ENCODE data around the gene FRMD3. TPM values are rescaled to one million over a fixed set of nuclear protein-coding genes. Genes with fewer than 3 reads are reported as not detected.

Gene FRMD3
- total and polyA plus RNA-seq, 11 donors = 28.9 to 195 (median 82.4) TPM

- no peak for TF ChIP-seq POLR2A (IDR thresholded peaks at IDR 0.05)
- TF ChIP-seq CTCF (IDR thresholded peaks at IDR 0.05) = no peak
- intact Hi-C loops (cut with DNase I) = no loop called here
- peak overlapping the region in 1 of 12 donors; percentile 27 for H3K4me3 ChIP-seq
- H3K27me3 ChIP-seq = no peaks in the 10 kb centered on the region
- 31 to 41% (median 34%) methylated on average over 7 of the region's 7 CpGs for WGBS, 4 donors
- DNase-seq (peak in 4 of 5 donors; percentile 29 to 72 (median 49)), ATAC-seq (peak; percentile 61 to 92 (median 84))
- no peaks in the 10 kb centered on the region for H3K36me3 ChIP-seq
- peaks cover 0 to 4% (median 0%) of the 10 kb centered on the region in 12 donors for H3K9me3 ChIP-seq
- H3K27ac ChIP-seq = peak overlapping the region in 10 of 12 donors; percentile 17 to 69 (median 56)
- peaks cover 5 to 29% (median 18%) of the 10 kb centered on the region in 12 donors for H3K4me1 ChIP-seq
Observed at GRCh38 chr9:83281306-83282255, 256.6 kb downstream of the FRMD3 start.

- Histone ChIP-seq H3K27me3 (no peaks in the 10 kb centered on the region), H3K36me3 (peaks cover 0 to 2% (median 0%) of the 10 kb centered on the region in 9 donors), H3K9me3 (peaks cover 0 to 4% (median 0%) of the 10 kb centered on the region in 12 donors), H3K4me1 (peaks cover 5 to 29% (median 18%) of the 10 kb centered on the region in 12 donors), H3K4me3 (no peak overlapping the region), H3K27ac (peak overlapping the region in 9 of 12 donors; percentile 17 to 69 (median 58))
- DNase-seq = no peak
- ATAC-seq = peak in 2 of 4 donors; percentile 35 to 43
- intact Hi-C loops (cut with DNase I) = no loop called here
- 68 to 87% (median 73%) methylated on average over 2 of the region's 2 CpGs for WGBS, 4 donors
- no peak for TF ChIP-seq CTCF (IDR thresholded peaks at IDR 0.05)
- no peak for TF ChIP-seq POLR2A (IDR thresholded peaks at IDR 0.05)
Observed at GRCh38 chr9:83280790-83281189, 257.4 kb downstream of the FRMD3 start.

- no peak overlapping the region for H3K4me3 ChIP-seq
- TF ChIP-seq POLR2A (IDR thresholded peaks at IDR 0.05) = no peak
- no peak for TF ChIP-seq CTCF (IDR thresholded peaks at IDR 0.05)
- DNase-seq = no peak
- peaks cover 0 to 5% (median 0%) of the 10 kb centered on the region in 9 donors for H3K36me3 ChIP-seq
- ATAC-seq = peak in 2 of 4 donors; percentile 25 to 43
- peak overlapping the region in 1 of 12 donors; percentile 58 for H3K27ac ChIP-seq
- 90 to 91% (median 91%) methylated on average over 5 of the region's 5 CpGs for WGBS, 4 donors
- intact Hi-C loops (cut with DNase I) = no loop called here
- peaks cover 5 to 24% (median 18%) of the 10 kb centered on the region in 12 donors for H3K4me1 ChIP-seq
- H3K9me3 ChIP-seq = peaks cover 0 to 4% (median 0%) of the 10 kb centered on the region in 12 donors
- H3K27me3 ChIP-seq = no peaks in the 10 kb centered on the region
Observed at GRCh38 chr9:83280268-83280667, 257.9 kb downstream of the FRMD3 start.

GRCh38 chr9:83274787-83275186 lies 263.4 kb downstream of the FRMD3 start:
- Histone ChIP-seq H3K27me3 (no peaks in the 10 kb centered on the region), H3K9me3 (peaks cover 0 to 4% (median 0%) of the 10 kb centered on the region in 12 donors), H3K36me3 (peaks cover 0 to 13% (median 5%) of the 10 kb centered on the region in 9 donors), H3K27ac (no peak overlapping the region), H3K4me3 (no peak overlapping the region), H3K4me1 (peaks cover 0 to 24% (median 14%) of the 10 kb centered on the region in 12 donors)
- no peak for DNase-seq
- WGBS, 4 donors = 94 to 95% (median 94%) methylated on average over 5 of the region's 5 CpGs
- no peak for ATAC-seq
- intact Hi-C loops (cut with DNase I) = no loop called here
- no peak for TF ChIP-seq POLR2A (IDR thresholded peaks at IDR 0.05)
- TF ChIP-seq CTCF (IDR thresholded peaks at IDR 0.05) = no peak
